GM19452 (cell line): ENCODE data around the gene KIAA0825.

Source experiments
- ATAC-seq: cut with Tn5 transposase; IDR thresholded peaks from one replicate; pipeline ENCODE4 v1.9.1; 2021; ENCODE audit not compliant: unreplicated experiment

The KIAA0825 gene

DNA sequence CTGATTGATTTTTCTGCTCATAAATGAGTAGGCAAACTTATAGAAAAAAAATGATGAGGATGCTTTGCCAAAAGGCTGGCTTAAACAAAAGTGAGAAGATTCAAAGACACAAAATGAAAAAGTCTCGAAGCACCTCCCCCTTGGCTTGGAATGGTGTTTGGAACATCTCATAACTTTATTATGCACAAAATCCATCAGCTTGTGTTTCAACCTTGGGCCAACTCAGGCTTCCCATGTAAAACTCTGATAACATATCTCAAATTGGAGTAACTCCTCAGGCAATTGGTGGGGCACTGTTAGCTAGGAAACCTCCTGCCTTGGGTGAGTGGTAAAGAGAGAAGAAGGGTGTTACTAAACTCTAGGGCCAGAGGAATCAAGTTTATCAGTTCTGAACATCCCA is 176.3 kb downstream of the KIAA0825 start:
- ATAC-seq, result no peak

DNA sequence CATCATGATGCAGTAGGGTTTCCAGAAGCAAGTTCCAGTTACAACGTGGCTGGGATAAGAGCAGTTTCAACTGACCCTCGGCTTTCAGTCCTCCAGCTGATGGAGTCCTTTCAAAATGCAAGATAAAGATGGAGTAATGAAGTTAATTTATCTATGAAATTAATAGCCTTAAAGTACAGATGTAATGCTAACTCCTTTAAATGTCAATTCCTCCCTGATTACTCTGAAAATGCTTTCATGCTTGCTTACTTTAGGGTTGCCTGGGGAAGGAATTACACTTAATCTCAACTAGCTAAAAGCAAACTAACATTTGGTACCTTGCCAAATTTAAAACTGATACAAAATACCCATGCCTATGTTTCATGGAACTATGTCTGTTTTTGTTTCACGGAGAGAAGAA is 178.4 kb downstream of the KIAA0825 start:
- no peak for ATAC-seq

DNA sequence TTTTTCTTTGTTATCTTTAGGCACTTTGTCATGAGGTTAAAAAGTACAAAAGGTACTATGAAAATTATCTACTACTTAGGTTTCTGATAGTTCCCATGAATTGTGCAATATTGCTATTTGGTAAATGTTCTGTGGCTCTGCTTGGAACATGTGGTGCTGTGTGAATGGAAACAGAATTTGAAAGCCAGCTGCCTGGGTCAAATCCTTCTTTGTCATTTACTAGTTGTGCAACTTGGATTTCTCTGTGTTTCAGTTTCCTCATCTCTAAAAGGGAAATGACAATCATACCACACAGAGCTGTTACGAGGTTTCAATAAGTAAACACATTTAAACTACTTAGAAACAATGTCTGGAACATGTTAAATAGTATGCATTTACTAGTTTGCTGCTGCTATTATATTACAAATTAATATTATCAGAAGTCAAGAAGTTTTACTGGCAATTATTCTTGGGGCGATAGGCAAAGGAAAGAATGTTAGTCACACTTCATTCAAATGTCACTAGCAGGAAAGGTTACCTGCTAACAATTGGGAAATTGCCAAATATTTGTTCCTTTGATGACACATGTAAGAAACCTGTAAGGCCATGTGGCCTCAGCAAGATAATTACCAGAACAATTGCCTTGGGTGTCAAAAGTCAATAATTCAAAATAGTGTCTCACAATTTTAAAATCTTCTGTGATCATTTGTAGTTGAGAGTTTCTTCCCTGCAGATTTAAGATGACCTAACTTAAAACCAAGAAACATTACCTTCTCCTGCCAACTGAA is 184.8 kb downstream of the KIAA0825 start:
- ATAC-seq, result no peak

DNA sequence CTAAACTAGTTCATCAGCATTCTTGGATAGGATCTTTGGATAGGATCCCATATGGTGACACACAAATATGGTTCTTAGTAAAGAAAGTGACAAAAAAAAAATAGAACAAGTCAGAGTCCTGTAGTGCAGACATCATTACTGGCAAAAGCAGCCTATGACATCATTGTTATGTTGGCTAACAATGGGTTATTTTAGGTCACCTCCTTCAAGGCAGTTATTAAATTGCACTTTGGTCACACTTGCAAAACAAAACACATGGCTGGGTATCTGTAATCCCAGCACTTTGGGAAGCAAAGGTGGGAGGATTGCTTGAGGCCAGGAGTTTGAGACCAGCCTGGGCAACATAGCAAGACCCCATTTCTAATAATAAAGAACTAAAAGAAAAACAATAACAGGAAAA is 185.9 kb downstream of the KIAA0825 start:
- no peak for ATAC-seq

- ATAC-seq, result no peak
Observed at GRCh38 chr5:94431696-94432095, 186.7 kb downstream of the KIAA0825 start.

- ATAC-seq, result no peak
Observed at GRCh38 chr5:94429566-94429965, 188.8 kb downstream of the KIAA0825 start.

DNA sequence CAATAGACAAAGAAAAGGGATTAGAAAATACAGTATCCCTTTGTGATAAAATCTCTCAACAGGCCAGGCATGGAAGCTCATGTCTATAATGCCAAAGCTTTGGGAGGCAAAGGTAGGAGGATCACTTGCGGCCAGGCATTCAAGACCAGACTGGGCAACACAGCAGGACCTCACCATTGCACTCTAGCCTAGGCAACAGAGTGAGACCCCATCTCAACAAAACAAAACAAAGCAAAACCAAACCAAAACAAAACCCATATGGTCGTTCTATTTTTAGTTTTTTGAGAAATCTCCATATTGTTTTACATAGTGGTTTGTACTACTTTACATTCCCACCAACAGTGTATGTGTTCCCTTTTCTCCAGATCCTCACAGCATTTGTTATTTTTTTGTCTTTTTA is 193.0 kb downstream of the KIAA0825 start:
- no peak for ATAC-seq

DNA sequence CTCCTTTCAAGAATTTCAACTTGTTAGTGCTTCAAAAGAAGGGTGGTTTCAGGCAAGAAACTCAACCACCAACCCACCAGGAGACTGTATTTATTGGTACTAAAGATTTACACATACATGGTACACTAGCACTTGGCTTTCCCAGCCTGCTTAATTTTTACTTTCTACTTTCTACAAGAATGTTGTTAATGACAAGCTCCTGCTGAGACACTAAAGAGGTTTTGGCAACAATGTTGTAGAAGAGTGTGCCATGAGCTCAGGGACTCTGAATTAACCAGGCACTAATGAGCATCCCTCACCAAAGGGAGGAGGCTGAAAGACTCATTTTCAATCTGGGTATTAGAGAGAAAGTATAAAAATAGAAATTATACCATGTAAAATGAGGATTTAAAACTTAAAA is 195.0 kb downstream of the KIAA0825 start:
- no peak for ATAC-seq

DNA sequence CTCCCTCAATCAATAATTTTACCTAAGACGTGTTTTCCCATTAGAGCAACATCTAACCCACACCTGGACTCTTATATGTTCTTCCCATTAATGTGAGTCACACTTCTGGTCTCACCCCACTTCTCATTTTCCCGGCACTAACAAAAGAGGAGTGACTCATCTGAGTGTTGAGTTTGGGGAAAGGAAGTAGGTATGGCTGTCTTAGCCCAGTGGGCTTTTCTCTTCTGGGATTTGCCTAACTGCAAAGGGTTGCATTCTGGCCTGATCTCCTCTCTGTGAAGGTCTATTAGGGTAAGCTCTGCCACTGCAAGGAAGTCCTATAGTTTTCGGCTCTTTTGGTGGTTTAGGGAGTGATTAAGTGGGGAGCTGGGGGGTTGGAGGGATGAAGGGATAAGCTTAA is 195.6 kb downstream of the KIAA0825 start:
- no peak for ATAC-seq

DNA sequence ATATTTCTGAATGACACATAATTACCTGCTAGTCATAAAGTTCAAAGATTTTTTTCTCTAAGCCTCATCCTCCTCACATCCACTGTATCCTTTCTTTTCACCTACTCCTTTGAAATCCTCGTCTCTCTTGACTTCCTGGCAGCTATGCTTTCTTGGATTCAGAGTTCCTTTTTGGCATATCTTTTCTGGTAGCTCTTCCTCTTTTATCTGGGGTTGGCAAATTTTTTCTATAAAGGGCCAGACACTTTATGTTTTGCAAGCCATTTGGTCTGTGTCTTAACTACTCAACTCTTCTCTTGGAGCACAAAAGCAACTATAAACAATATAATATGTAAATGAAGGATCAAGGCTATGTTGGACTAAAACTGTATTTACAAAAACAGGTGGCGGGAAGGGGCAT is 197.5 kb downstream of the KIAA0825 start:
- ATAC-seq, result no peak

- no peak for ATAC-seq
Observed at GRCh38 chr5:94415798-94416197, 202.6 kb downstream of the KIAA0825 start.

DNA sequence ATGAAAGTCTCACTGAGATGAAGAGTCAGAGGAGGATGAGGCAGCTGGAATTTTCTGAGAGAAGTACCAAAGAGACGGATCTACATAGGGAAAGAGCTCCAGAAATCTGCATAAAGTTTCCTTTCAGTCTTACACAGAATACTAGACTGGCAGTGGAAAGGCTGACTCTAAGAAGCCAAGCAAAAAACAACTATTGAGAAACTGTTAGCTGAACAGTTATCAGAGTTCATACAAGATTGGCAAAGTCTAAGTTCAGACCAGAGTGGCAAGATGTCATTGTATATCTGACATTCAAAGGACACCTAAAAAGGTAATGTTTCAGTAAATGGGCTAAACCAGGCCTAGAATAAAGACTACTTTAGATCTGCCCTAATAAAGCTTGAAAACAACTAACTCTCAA is 209.0 kb downstream of the KIAA0825 start:
- no peak for ATAC-seq

- ATAC-seq, result no peak
Observed at GRCh38 chr5:94407023-94407422, 211.4 kb downstream of the KIAA0825 start.

GRCh38 chr5:94403483-94403882 is 214.9 kb downstream of the KIAA0825 start:
- ATAC-seq, result no peak

- no peak for ATAC-seq
Observed at GRCh38 chr5:94402096-94402495, 216.3 kb downstream of the KIAA0825 start.

DNA sequence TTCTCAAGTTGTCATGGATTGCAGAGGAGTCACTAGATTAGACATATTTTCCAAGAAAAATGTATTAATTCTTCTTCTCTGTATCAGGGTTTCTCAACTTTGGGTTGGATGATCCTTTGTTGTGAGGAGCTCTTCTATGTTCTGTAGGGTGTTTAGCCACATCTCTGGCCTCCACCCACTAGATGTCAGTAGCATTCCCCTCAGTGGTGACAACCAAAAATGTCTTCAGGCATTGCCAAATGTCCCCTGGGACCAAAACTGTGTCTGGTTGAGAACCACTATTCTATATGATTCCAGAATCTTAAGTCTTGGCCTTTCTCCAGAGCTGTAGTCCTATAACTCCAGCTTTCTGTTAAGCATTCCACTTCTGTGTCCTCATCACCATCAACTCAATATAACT is 220.9 kb downstream of the KIAA0825 start:
- ATAC-seq, result no peak

- no peak for ATAC-seq
Observed at GRCh38 chr5:94396687-94397086, 221.7 kb downstream of the KIAA0825 start.

DNA sequence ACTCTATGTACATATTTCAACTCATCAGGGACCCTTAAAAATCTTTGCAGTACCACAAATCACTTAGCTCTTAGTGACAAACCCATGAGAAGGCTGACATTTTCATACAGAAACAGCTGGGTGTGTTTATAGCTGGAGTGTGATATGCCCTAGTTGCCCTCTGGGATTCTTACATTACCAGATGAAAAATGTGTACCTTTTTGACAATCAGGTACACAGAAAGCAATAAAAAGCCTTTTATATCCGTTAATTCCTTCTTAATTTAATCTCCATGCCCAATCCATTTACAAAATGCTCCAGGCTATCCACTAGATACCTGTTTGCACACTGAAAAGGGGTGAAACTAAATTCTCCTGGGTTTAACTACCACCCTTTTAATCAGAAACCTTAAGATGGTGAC is 222.9 kb downstream of the KIAA0825 start:
- no peak for ATAC-seq

GRCh38 chr5:94391996-94392395 is 226.4 kb downstream of the KIAA0825 start:
- no peak for ATAC-seq

DNA sequence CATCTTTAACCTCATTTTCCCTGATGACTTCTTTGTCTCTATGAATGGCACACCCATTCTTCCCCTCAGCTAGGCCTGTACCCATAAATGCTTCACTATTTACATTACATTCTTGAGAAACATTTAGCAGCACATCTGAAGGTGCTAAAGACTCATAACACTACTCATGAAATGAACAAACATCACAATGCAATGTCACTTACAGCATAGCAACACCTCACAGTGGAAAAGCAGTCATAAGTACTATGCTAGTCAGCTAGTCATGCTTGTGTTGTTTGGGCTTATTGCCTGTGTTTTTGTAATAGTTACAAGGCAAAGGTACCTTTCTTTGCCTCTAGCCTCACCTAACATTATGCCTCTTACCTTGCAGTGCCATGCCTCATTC is 228.9 kb downstream of the KIAA0825 start:
- ATAC-seq, result no peak

DNA sequence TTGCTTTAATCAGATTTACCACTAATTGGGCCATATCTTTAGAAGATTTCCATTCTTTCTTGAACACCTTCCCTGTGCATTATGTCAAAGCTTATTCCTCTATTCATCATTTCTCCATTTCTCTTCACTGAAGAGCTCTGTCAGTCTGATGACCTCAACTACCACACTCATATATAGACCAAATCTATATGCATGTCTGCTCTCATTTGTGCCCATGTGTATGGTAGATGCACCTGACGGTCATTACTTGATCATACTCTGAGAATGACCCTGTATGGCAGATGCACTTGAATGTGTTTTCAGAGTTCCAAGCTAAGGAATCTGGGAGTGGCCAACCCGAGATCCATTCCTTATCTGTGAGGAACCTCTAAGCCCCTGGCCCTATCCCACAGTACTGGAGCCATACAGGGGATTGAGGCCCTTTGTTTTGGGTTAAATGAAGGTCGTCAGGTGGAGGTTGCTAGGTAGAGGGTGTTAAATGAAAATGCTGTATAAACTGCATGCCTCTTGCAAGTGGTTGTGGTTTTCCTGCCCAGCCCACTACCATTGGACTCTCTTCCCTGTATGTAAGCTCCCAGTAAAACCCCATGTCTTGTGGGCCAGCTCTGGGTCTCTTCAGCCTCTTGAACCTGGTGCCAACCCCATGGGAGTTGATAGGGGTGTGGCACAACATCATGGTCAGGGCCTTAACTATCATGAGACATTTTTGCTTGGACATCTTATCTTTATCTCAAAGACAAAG is 229.5 kb downstream of the KIAA0825 start:
- ATAC-seq, result no peak

- ATAC-seq, result no peak
Observed at GRCh38 chr5:94385767-94386166, 232.6 kb downstream of the KIAA0825 start.

DNA sequence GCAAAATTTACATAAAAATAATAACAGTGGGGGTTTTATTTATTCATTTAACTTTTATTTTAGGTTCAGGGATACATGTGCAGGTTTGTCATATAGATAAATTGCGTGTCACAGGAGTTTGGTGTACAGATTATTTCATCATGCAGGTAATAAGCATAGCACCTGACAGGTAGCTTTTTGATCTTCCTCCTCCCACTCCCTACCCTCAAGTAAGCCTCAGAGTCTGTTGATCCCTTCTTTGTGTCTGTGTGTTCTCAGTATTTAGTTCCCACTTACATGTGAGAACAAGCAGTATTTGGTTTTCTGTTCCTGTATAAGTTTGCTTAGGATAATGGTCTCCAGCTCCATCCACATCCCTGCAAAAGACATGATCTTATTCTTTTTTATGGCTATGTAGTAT is 240.3 kb downstream of the KIAA0825 start:
- ATAC-seq, result no peak
